Measurements from ENCODE around the gene GRPEL2.
A peak's percentile ranks its signal among the peaks of the same experiment; 100 is the strongest.

GRPEL2 gene

DNA sequence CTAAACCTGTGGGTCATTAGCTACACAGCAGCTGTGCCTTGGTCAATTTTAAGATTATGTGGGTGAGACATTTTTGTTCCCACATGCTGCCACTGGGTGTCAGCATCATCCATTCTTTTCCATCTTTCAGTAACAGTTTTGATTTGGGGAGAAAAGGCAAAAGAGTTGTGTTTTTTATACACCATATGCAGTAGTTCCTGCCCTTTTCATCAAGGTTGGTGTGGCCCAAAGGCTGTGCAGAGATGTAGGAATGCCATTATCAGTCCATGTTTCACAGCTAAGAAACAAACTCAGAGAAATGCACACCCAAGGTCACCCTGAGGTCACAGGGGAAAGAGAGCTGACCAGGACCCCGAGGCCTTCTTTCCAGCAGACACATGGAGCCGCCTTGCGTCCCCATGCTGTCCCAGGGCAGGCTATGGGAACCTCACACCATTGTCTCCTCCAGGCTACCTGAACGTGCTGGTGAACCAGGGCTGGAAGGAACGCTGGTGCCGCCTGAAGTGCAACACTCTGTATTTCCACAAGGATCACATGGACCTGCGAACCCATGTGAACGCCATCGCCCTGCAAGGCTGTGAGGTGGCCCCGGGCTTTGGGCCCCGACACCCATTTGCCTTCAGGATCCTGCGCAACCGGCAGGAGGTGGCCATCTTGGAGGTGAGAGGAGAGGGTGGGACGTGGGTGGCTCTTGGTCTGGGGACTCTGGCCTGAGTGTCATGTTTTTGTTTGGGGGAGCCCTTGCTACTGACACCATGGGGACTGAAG, 27.8 kb upstream of the GRPEL2 start:
- no peak for DNase-seq (ENCODE audit: low spot score)
- H3K27ac ChIP-seq (ENCODE audit: poor library complexity, severe bottlenecking) = no peak overlapping the region

GRCh38 chr5:149319174-149319573, 26.1 kb upstream of the GRPEL2 start:
- no peak for ATAC-seq (ENCODE audit: low read depth)
- no peaks in the 10 kb centered on the region for H3K27me3 ChIP-seq (ENCODE audit: insufficient read depth, poor library complexity, severe bottlenecking)
- H3K4me1 ChIP-seq (ENCODE audit: insufficient read depth, poor library complexity, severe bottlenecking) = peaks cover 11% of the 10 kb centered on the region
- peaks cover 25% of the 10 kb centered on the region for H3K36me3 ChIP-seq (ENCODE audit: low read depth)
- H3K9me3 ChIP-seq (ENCODE audit: severe bottlenecking) = no peaks in the 10 kb centered on the region
- no peak overlapping the region for H3K4me3 ChIP-seq (ENCODE audit: severe bottlenecking)
- TF ChIP-seq, protein P1, sequence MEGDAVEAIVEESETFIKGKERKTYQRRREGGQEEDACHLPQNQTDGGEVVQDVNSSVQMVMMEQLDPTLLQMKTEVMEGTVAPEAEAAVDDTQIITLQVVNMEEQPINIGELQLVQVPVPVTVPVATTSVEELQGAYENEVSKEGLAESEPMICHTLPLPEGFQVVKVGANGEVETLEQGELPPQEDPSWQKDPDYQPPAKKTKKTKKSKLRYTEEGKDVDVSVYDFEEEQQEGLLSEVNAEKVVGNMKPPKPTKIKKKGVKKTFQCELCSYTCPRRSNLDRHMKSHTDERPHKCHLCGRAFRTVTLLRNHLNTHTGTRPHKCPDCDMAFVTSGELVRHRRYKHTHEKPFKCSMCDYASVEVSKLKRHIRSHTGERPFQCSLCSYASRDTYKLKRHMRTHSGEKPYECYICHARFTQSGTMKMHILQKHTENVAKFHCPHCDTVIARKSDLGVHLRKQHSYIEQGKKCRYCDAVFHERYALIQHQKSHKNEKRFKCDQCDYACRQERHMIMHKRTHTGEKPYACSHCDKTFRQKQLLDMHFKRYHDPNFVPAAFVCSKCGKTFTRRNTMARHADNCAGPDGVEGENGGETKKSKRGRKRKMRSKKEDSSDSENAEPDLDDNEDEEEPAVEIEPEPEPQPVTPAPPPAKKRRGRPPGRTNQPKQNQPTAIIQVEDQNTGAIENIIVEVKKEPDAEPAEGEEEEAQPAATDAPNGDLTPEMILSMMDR (IDR thresholded peaks at IDR 0.05; ENCODE audit: poor library complexity, severe bottlenecking) = no peak
- no peak for DNase-seq (ENCODE audit: low spot score)
- no peak overlapping the region for H3K27ac ChIP-seq (ENCODE audit: poor library complexity, severe bottlenecking)

More for the DNA sequence above, 27.8 kb upstream of the GRPEL2 start:
- H3K27me3 ChIP-seq (ENCODE audit: insufficient read depth, poor library complexity, severe bottlenecking) = no peaks in the 10 kb centered on the region
- TF ChIP-seq, protein P1 (IDR thresholded peaks at IDR 0.05; ENCODE audit: poor library complexity, severe bottlenecking) = peak; percentile 91
- peaks cover 16% of the 10 kb centered on the region for H3K36me3 ChIP-seq (ENCODE audit: low read depth)
- peaks cover 11% of the 10 kb centered on the region for H3K4me1 ChIP-seq (ENCODE audit: insufficient read depth, poor library complexity, severe bottlenecking)
- peak; percentile 38; the same call in 1 of the 3 replicates for ATAC-seq (ENCODE audit: low read depth)
- no peaks in the 10 kb centered on the region for H3K9me3 ChIP-seq (ENCODE audit: severe bottlenecking)
- H3K4me3 ChIP-seq (ENCODE audit: severe bottlenecking) = no peak overlapping the region

DNA sequence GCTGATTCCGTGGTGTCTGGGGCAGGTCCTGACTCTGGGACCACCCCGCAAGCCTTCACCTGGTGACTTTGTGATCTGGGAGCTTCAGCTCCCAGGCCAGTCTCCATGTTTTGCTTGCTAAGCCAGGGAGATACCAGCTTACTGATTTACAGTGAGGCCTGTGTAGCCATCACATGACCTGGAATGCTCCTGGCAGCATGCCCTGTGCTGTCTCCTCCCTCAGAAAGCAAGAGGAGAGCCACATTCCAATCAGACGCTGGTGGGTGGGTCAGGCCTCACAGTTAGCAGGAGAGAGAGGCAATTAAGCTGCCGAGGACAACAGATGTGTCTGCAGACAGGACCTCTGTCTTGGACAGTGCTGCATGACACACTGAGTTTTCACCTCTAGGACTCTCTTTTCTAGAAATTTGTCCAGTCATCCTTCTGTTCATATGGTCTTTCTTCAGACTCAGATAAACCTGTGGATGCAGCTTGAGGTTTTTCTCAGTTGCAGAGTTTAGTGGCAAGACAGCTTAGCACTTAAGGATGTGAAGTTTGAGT, 24.4 kb upstream of the GRPEL2 start:
- Histone ChIP-seq H3K4me1 (ENCODE audit: insufficient read depth, poor library complexity, severe bottlenecking) (peaks cover 23% of the 10 kb centered on the region), H3K9me3 (ENCODE audit: severe bottlenecking) (no peaks in the 10 kb centered on the region), H3K36me3 (ENCODE audit: low read depth) (peaks cover 25% of the 10 kb centered on the region), H3K27me3 (ENCODE audit: insufficient read depth, poor library complexity, severe bottlenecking) (no peaks in the 10 kb centered on the region), H3K4me3 (ENCODE audit: severe bottlenecking) (no peak overlapping the region), H3K27ac (ENCODE audit: poor library complexity, severe bottlenecking) (peak overlapping the region; percentile 63)
- peak; percentile 90 for DNase-seq (ENCODE audit: low spot score)
- ATAC-seq (ENCODE audit: low read depth) = peak; percentile 82
- TF ChIP-seq, protein P1 (IDR thresholded peaks at IDR 0.05; ENCODE audit: poor library complexity, severe bottlenecking) = no peak

- no peaks in the 10 kb centered on the region for H3K9me3 ChIP-seq (ENCODE audit: severe bottlenecking)
- H3K4me3 ChIP-seq (ENCODE audit: severe bottlenecking) = no peak overlapping the region
- H3K36me3 ChIP-seq (ENCODE audit: low read depth) = peaks cover 25% of the 10 kb centered on the region
- no peaks in the 10 kb centered on the region for H3K27me3 ChIP-seq (ENCODE audit: insufficient read depth, poor library complexity, severe bottlenecking)
- H3K27ac ChIP-seq (ENCODE audit: poor library complexity, severe bottlenecking) = no peak overlapping the region
- ATAC-seq (ENCODE audit: low read depth) (no peak), DNase-seq (ENCODE audit: low spot score) (no peak)
- H3K4me1 ChIP-seq (ENCODE audit: insufficient read depth, poor library complexity, severe bottlenecking) = peaks cover 23% of the 10 kb centered on the region
- TF ChIP-seq, protein P1 (IDR thresholded peaks at IDR 0.05; ENCODE audit: poor library complexity, severe bottlenecking) = no peak
Measured at GRCh38 chr5:149322518-149322917, 22.8 kb upstream of the GRPEL2 start.

DNA sequence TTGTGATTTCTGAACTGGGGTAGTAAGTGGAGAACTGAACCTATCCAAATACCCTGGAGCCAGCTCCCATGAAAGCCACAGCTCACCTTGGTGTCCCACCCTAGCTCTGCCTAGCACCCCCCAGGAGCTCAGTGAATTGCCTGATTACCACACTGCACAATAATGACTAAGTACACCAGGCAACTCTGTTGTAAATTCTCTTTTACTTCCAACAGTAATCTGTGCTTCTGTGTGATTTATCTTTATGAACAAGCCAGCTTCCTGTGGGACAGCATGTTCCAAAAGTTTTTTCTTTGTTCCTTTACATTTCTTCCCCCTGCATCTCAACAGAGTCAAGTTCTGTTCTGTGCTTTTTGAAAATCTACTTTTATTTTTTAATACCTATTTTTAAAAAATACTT, 22.1 kb upstream of the GRPEL2 start:
- H3K27ac ChIP-seq (ENCODE audit: poor library complexity, severe bottlenecking) = peak overlapping the region; percentile 55
- no peaks in the 10 kb centered on the region for H3K27me3 ChIP-seq (ENCODE audit: insufficient read depth, poor library complexity, severe bottlenecking)
- H3K4me3 ChIP-seq (ENCODE audit: severe bottlenecking) = no peak overlapping the region
- ATAC-seq (ENCODE audit: low read depth) = no peak
- TF ChIP-seq, protein P1 (IDR thresholded peaks at IDR 0.05; ENCODE audit: poor library complexity, severe bottlenecking) = no peak
- H3K9me3 ChIP-seq (ENCODE audit: severe bottlenecking) = no peaks in the 10 kb centered on the region
- H3K4me1 ChIP-seq (ENCODE audit: insufficient read depth, poor library complexity, severe bottlenecking) = peaks cover 23% of the 10 kb centered on the region
- no peak for DNase-seq (ENCODE audit: low spot score)
- H3K36me3 ChIP-seq (ENCODE audit: low read depth) = peaks cover 22% of the 10 kb centered on the region

Data from RWPE2 (cell line).